DLD1 (cell line): ENCODE results near the gene WNT9A.

Experiments used
- in situ Hi-C: cut with HindIII; loops from 2 replicates; pipeline ENCODE4 v1.10.0; 2017; ENCODE audit warnings: low sequenced_read_pairs

The WNT9A gene

GRCh38 chr1:227942021-227942715 lies 5.6 kb downstream of the WNT9A start:
- in situ Hi-C loops = loop anchor here (25.0 kb wide), 1 partner anchor 180 kb away; no protein-coding TSS in a partner anchor

- in situ Hi-C loops = loop anchor here (25.0 kb wide), 1 partner anchor 179 kb away; no protein-coding TSS in a partner anchor
Observed at GRCh38 chr1:227941509-227942020, 6.2 kb downstream of the WNT9A start.

GRCh38 chr1:227940791-227941241 lies 6.9 kb downstream of the WNT9A start:
- in situ Hi-C loops = loop anchor here (25.0 kb wide), 1 partner anchor 179 kb away; no protein-coding TSS in a partner anchor

- in situ Hi-C loops = loop anchor here (25.0 kb wide), 1 partner anchor 178 kb away; no protein-coding TSS in a partner anchor
Observed at GRCh38 chr1:227939791-227940771, 7.7 kb downstream of the WNT9A start.

- in situ Hi-C loops = loop anchor here (25.0 kb wide), 1 partner anchor 177 kb away; no protein-coding TSS in a partner anchor
Observed at GRCh38 chr1:227938911-227939790, 8.6 kb downstream of the WNT9A start.

- in situ Hi-C loops = loop anchor here (25.0 kb wide), 1 partner anchor 176 kb away; no protein-coding TSS in a partner anchor
Observed at GRCh38 chr1:227938276-227938675, 9.5 kb downstream of the WNT9A start.

- in situ Hi-C loops = loop anchor here (25.0 kb wide), 1 partner anchor 175 kb away; no protein-coding TSS in a partner anchor
Observed at GRCh38 chr1:227937838-227938145, 9.9 kb downstream of the WNT9A start.

GRCh38 chr1:227937031-227937837 lies 10.5 kb downstream of the WNT9A start:
- in situ Hi-C loops = loop anchor here (25.0 kb wide), 1 partner anchor 175 kb away; no protein-coding TSS in a partner anchor

- in situ Hi-C loops = loop anchor here (25.0 kb wide), 1 partner anchor 174 kb away; no protein-coding TSS in a partner anchor
Observed at GRCh38 chr1:227935826-227936225, 11.9 kb downstream of the WNT9A start.

GRCh38 chr1:227934476-227935313 lies 13.0 kb downstream of the WNT9A start:
- in situ Hi-C loops = loop anchor here (25.0 kb wide), 1 partner anchor 172 kb away; no protein-coding TSS in a partner anchor

- in situ Hi-C loops = loop anchor here (25.0 kb wide), 1 partner anchor 168 kb away; no protein-coding TSS in a partner anchor
Observed at GRCh38 chr1:227929751-227930472, 17.8 kb downstream of the WNT9A start.

GRCh38 chr1:227928811-227929375 lies 18.8 kb downstream of the WNT9A start:
- in situ Hi-C loops = loop anchor here (25.0 kb wide), 1 partner anchor 167 kb away; no protein-coding TSS in a partner anchor

GRCh38 chr1:227927971-227928741 lies 19.6 kb downstream of the WNT9A start:
- in situ Hi-C loops = loop anchor here (25.0 kb wide), 1 partner anchor 166 kb away; no protein-coding TSS in a partner anchor

- in situ Hi-C loops = loop anchor here (25.0 kb wide), 1 partner anchor 165 kb away; no protein-coding TSS in a partner anchor
Observed at GRCh38 chr1:227926896-227927885, 20.5 kb downstream of the WNT9A start.
